Measurements from ENCODE around the gene DGKG.

The DGKG gene

GRCh38 chr3:186132487-186132886, 229.5 kb downstream of the DGKG start:
- DNase-seq (ENCODE audit: extremely low read depth, insufficient read length): no peak
- no peaks in the 10 kb centered on the region; the same call in 1 of the 2 replicates for H3K27me3 ChIP-seq (replicated peaks; ENCODE audit: control insufficient read depth, insufficient read depth, low read length)
- TF ChIP-seq CTCF (IDR thresholded peaks at IDR 0.05; ENCODE audit: insufficient read depth, low read length, poor library complexity, severe bottlenecking): no peak

GRCh38 chr3:186129206-186129605, 232.8 kb downstream of the DGKG start:
- DNase-seq (ENCODE audit: extremely low read depth, insufficient read length): no peak
- TF ChIP-seq CTCF (IDR thresholded peaks at IDR 0.05; ENCODE audit: insufficient read depth, low read length, poor library complexity, severe bottlenecking): no peak
- H3K4me3 ChIP-seq (replicated peaks; ENCODE audit: low read depth, low read length): no peak overlapping the region
- no peaks in the 10 kb centered on the region; the same call in 1 of the 2 replicates for H3K27me3 ChIP-seq (replicated peaks; ENCODE audit: control insufficient read depth, insufficient read depth, low read length)
- no peaks in the 10 kb centered on the region for H3K36me3 ChIP-seq (ENCODE audit: control insufficient read depth, insufficient read depth, low read length)

More at GRCh38 chr3:186132487-186132886, 229.5 kb downstream of the DGKG start:
- no peaks in the 10 kb centered on the region for H3K36me3 ChIP-seq (ENCODE audit: control insufficient read depth, insufficient read depth, low read length)
- H3K4me3 ChIP-seq (replicated peaks; ENCODE audit: low read depth, low read length): no peak overlapping the region

GRCh38 chr3:186128158-186128557, 233.9 kb downstream of the DGKG start:
- TF ChIP-seq CTCF (IDR thresholded peaks at IDR 0.05; ENCODE audit: insufficient read depth, low read length, poor library complexity, severe bottlenecking): no peak
- Histone ChIP-seq H3K36me3 (ENCODE audit: control insufficient read depth, insufficient read depth, low read length) (no peaks in the 10 kb centered on the region), H3K4me3 (replicated peaks; ENCODE audit: low read depth, low read length) (no peak overlapping the region), H3K27me3 (replicated peaks; ENCODE audit: control insufficient read depth, insufficient read depth, low read length) (no peaks in the 10 kb centered on the region; the same call in 1 of the 2 replicates)
- DNase-seq (ENCODE audit: extremely low read depth, insufficient read length): no peak

- Histone ChIP-seq H3K36me3 (ENCODE audit: control insufficient read depth, insufficient read depth, low read length) (no peaks in the 10 kb centered on the region), H3K4me3 (replicated peaks; ENCODE audit: low read depth, low read length) (no peak overlapping the region), H3K27me3 (replicated peaks; ENCODE audit: control insufficient read depth, insufficient read depth, low read length) (no peaks in the 10 kb centered on the region; the same call in 1 of the 2 replicates)
- no peak for TF ChIP-seq CTCF (IDR thresholded peaks at IDR 0.05; ENCODE audit: insufficient read depth, low read length, poor library complexity, severe bottlenecking)
- no peak for DNase-seq (ENCODE audit: extremely low read depth, insufficient read length)
These were observed 234.6 kb downstream of the DGKG start for GRCh38 chr3:186127463-186127862.

- H3K4me3 ChIP-seq (replicated peaks; ENCODE audit: low read depth, low read length): no peak overlapping the region
These were observed 236.9 kb downstream of the DGKG start for GRCh38 chr3:186125118-186125517.

More at GRCh38 chr3:186125118-186125517, 236.9 kb downstream of the DGKG start:
- H3K27me3 ChIP-seq (replicated peaks; ENCODE audit: control insufficient read depth, insufficient read depth, low read length): no peaks in the 10 kb centered on the region
- no peaks in the 10 kb centered on the region for H3K36me3 ChIP-seq (ENCODE audit: control insufficient read depth, insufficient read depth, low read length)
- TF ChIP-seq CTCF (IDR thresholded peaks at IDR 0.05; ENCODE audit: insufficient read depth, low read length, poor library complexity, severe bottlenecking): no peak
- DNase-seq (ENCODE audit: extremely low read depth, insufficient read length): no peak

Data from GM06990 (cell line).